HG02759 (cell line): Measurements from ENCODE around the gene CNIH3.
A peak's percentile ranks its signal among the peaks of the same experiment; 100 is the strongest.

Experiments
- ATAC-seq: cut with Tn5 transposase; IDR thresholded peaks from one replicate; pipeline ENCODE4 v1.9.1; 2021; ENCODE audit warnings: mild to moderate bottlenecking, moderate library complexity; ENCODE audit not compliant: unreplicated experiment

Gene CNIH3

GRCh38 chr1:224767676-224768075 is 151.6 kb downstream of the CNIH3 start:
- no peak for ATAC-seq

- no peak for ATAC-seq
These were observed 152.9 kb downstream of the CNIH3 start for GRCh38 chr1:224768971-224769370.

GRCh38 chr1:224769452-224770335 is 153.6 kb downstream of the CNIH3 start:
- no peak for ATAC-seq

- ATAC-seq, result no peak
These were observed 154.2 kb downstream of the CNIH3 start for GRCh38 chr1:224770336-224770693.

- ATAC-seq, result no peak
These were observed 157.5 kb downstream of the CNIH3 start for GRCh38 chr1:224773646-224774045.

- no peak for ATAC-seq
These were observed 158.3 kb downstream of the CNIH3 start for GRCh38 chr1:224774378-224774777.

GRCh38 chr1:224777180-224777579 is 161.1 kb downstream of the CNIH3 start:
- ATAC-seq, result no peak

GRCh38 chr1:224779536-224779935 is 163.4 kb downstream of the CNIH3 start:
- no peak for ATAC-seq

- ATAC-seq, result no peak
These were observed 164.6 kb downstream of the CNIH3 start for GRCh38 chr1:224780736-224781135.

- no peak for ATAC-seq
These were observed 165.7 kb downstream of the CNIH3 start for GRCh38 chr1:224781800-224782199.

GRCh38 chr1:224782281-224783000 is 166.3 kb downstream of the CNIH3 start:
- peak; percentile 3 for ATAC-seq

- peak; percentile 74 for ATAC-seq
These were observed 167.0 kb downstream of the CNIH3 start for GRCh38 chr1:224783006-224783651.

- no peak for ATAC-seq
These were observed 168.3 kb downstream of the CNIH3 start for GRCh38 chr1:224784265-224785039.

- ATAC-seq, result no peak
These were observed 168.9 kb downstream of the CNIH3 start for GRCh38 chr1:224785040-224785328.

GRCh38 chr1:224785622-224786021 is 169.5 kb downstream of the CNIH3 start:
- ATAC-seq, result no peak

GRCh38 chr1:224786533-224787250 is 170.6 kb downstream of the CNIH3 start:
- no peak for ATAC-seq

GRCh38 chr1:224789311-224789710 is 173.2 kb downstream of the CNIH3 start:
- no peak for ATAC-seq
